ENCODE measurements around the gene POU6F2. TPM values are rescaled to one million over a fixed set of nuclear protein-coding genes. Genes with fewer than 3 reads are reported as not detected.

The POU6F2 gene
- total and polyA plus RNA-seq, 2 donors (not counting 1 experiment from before 2014, with no cell fraction given), result 0.47 TPM; not detected in 1

DNA sequence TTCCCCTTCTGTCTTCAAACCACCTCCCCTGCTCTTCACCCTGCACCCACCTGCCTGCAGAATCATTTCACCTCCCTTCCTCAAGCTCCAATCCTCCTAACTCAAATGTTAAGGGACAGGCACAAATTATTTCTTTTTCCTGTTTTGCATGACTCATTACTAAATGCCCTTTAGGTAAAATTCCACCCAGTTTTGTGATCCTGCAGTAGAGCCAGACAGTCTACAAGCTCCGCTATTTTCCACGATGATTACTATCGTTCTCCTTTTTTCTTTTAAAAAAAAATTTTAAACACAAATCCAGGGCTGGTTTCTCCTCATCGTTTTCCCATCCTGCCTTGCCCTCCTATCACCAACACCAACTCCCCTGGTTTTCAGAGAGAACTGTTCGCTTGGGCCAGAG, 401.7 kb downstream of the POU6F2 start:
- no peak overlapping the region for H3K9ac ChIP-seq (ENCODE audit: low read length)
- TF ChIP-seq, protein P1, sequence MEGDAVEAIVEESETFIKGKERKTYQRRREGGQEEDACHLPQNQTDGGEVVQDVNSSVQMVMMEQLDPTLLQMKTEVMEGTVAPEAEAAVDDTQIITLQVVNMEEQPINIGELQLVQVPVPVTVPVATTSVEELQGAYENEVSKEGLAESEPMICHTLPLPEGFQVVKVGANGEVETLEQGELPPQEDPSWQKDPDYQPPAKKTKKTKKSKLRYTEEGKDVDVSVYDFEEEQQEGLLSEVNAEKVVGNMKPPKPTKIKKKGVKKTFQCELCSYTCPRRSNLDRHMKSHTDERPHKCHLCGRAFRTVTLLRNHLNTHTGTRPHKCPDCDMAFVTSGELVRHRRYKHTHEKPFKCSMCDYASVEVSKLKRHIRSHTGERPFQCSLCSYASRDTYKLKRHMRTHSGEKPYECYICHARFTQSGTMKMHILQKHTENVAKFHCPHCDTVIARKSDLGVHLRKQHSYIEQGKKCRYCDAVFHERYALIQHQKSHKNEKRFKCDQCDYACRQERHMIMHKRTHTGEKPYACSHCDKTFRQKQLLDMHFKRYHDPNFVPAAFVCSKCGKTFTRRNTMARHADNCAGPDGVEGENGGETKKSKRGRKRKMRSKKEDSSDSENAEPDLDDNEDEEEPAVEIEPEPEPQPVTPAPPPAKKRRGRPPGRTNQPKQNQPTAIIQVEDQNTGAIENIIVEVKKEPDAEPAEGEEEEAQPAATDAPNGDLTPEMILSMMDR (IDR thresholded peaks at IDR 0.05), result no peak
- no peak for TF ChIP-seq EZH2 (IDR thresholded peaks at IDR 0.05; ENCODE audit: borderline replicate concordance, insufficient read depth, low read depth, low read length, poor library complexity, severe bottlenecking)
- ChIA-PET POLR2A (no interaction called here), CTCF (no interaction called here)
- DNase-seq (no peak), ATAC-seq (ENCODE audit: low read depth) (no peak)
- H3K4me2 ChIP-seq (replicated peaks; ENCODE audit: low read depth, low read length, poor library complexity, severe bottlenecking), result no peak overlapping the region
- H3K79me2 ChIP-seq (ENCODE audit: control insufficient read depth, insufficient read depth, low read length), result no peaks in the 10 kb centered on the region
- no peak overlapping the region for H2AFZ ChIP-seq (ENCODE audit: insufficient read depth, low read depth, low read length, poor library complexity, severe bottlenecking)
- WGBS (ENCODE audit: insufficient coverage), result 100% methylated on average over 3 of the region's 5 CpGs
- no peaks in the 10 kb centered on the region for H3K4me1 ChIP-seq (ENCODE audit: control insufficient read depth in 2 of 2, insufficient read depth in 2 of 2, low read length in 2 of 2)
- Mint-ChIP-seq H3K27ac (no peak overlapping the region), H3K4me1 (no peaks in the 10 kb centered on the region), H3K9me3 (ENCODE audit: insufficient read depth) (no peaks in the 10 kb centered on the region), H3K27me3 (peaks cover 10% of the 10 kb centered on the region), H3K4me3 (no peak overlapping the region)
- H3K9me3 ChIP-seq (ENCODE audit: control extremely low read depth in 1 of 3, control insufficient read depth in 2 of 3, insufficient read depth in 1 of 3, low read length in 2 of 3), result no peaks in the 10 kb centered on the region
- intact Hi-C loops (cut with micrococcal nuclease), result no loop called here
- no peaks in the 10 kb centered on the region for H3K27me3 ChIP-seq (replicated peaks in 1 of 4; ENCODE audit: control extremely low read depth in 1 of 4, control insufficient read depth in 3 of 4, insufficient read depth in 4 of 4, low read length in 3 of 4)
- H3K27ac ChIP-seq (ENCODE audit: low read length in 2 of 2), result no peak overlapping the region
- no peaks in the 10 kb centered on the region for H3K36me3 ChIP-seq (replicated peaks in 1 of 2; ENCODE audit: control extremely low read depth in 1 of 2, control insufficient read depth in 1 of 2, extremely low read depth in 1 of 2, insufficient read depth in 2 of 2, low read length in 1 of 2)
- H3K4me3 ChIP-seq (ENCODE audit: control extremely low read depth in 1 of 5, extremely low read depth in 1 of 5, insufficient read depth in 1 of 5, low read depth in 2 of 5, low read length in 4 of 5), result no peak overlapping the region
- H4K20me1 ChIP-seq (ENCODE audit: control insufficient read depth, insufficient read depth, low read length, poor library complexity, severe bottlenecking), result no peaks in the 10 kb centered on the region

DNA sequence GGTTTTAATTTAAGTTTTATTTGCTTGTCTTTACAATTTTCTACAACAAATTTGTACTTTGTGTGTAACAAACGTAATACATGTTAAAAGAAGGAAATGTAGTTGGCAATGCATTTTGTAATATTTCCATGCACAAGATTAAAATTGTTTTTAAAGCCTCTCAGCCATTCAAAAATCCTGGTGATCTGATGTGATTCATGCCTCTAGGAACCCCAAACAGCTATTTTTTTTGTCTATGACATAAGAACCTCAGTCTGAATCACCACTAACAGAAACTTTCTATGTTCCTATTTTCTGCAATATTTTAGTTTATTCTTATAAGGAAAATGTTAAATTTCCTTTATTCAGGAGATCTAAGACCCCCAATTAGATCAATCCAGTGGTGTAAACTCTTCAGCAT, 405.4 kb downstream of the POU6F2 start:
- ChIA-PET CTCF (no interaction called here), POLR2A (no interaction called here)
- H3K4me1 ChIP-seq (ENCODE audit: control insufficient read depth in 2 of 2, insufficient read depth in 2 of 2, low read length in 2 of 2), result no peaks in the 10 kb centered on the region
- no peak overlapping the region for H3K4me2 ChIP-seq (replicated peaks; ENCODE audit: low read depth, low read length, poor library complexity, severe bottlenecking)
- no peaks in the 10 kb centered on the region for H3K9me3 ChIP-seq (ENCODE audit: control extremely low read depth in 1 of 3, control insufficient read depth in 2 of 3, insufficient read depth in 1 of 3, low read length in 2 of 3)
- H3K4me1 Mint-ChIP-seq, result no peaks in the 10 kb centered on the region
- H3K79me2 ChIP-seq (ENCODE audit: control insufficient read depth, insufficient read depth, low read length), result no peaks in the 10 kb centered on the region
- no peak overlapping the region for H3K4me3 ChIP-seq (ENCODE audit: control extremely low read depth in 1 of 5, extremely low read depth in 1 of 5, insufficient read depth in 1 of 5, low read depth in 2 of 5, low read length in 4 of 5)
- no peak for ATAC-seq (ENCODE audit: low read depth)
- no peaks in the 10 kb centered on the region for H4K20me1 ChIP-seq (ENCODE audit: control insufficient read depth, insufficient read depth, low read length, poor library complexity, severe bottlenecking)
- peaks cover 9% of the 10 kb centered on the region for H3K27me3 Mint-ChIP-seq
- no peak for DNase-seq
- no CpG with 5 or more reads among the region's 1 CpG for WGBS (ENCODE audit: insufficient coverage)
- no peaks in the 10 kb centered on the region for H3K36me3 ChIP-seq (replicated peaks in 1 of 2; ENCODE audit: control extremely low read depth in 1 of 2, control insufficient read depth in 1 of 2, extremely low read depth in 1 of 2, insufficient read depth in 2 of 2, low read length in 1 of 2)
- no peak for TF ChIP-seq EZH2 (IDR thresholded peaks at IDR 0.05; ENCODE audit: borderline replicate concordance, insufficient read depth, low read depth, low read length, poor library complexity, severe bottlenecking)
- TF ChIP-seq, protein P1 (IDR thresholded peaks at IDR 0.05), result no peak
- H3K27ac Mint-ChIP-seq, result no peak overlapping the region
- no peaks in the 10 kb centered on the region for H3K27me3 ChIP-seq (replicated peaks in 1 of 4; ENCODE audit: control extremely low read depth in 1 of 4, control insufficient read depth in 3 of 4, insufficient read depth in 4 of 4, low read length in 3 of 4)
- H3K9ac ChIP-seq (ENCODE audit: low read length), result no peak overlapping the region
- no peak overlapping the region for H2AFZ ChIP-seq (ENCODE audit: insufficient read depth, low read depth, low read length, poor library complexity, severe bottlenecking)
- H3K4me3 Mint-ChIP-seq, result no peak overlapping the region
- H3K27ac ChIP-seq (ENCODE audit: low read length in 2 of 2), result no peak overlapping the region
- no peaks in the 10 kb centered on the region for H3K9me3 Mint-ChIP-seq (ENCODE audit: insufficient read depth)
- intact Hi-C loops (cut with micrococcal nuclease), result no loop called here
